Parathyroid adenoma (tissue), 2 donors: ENCODE measurements around the gene NPPA.

ENCODE experiments used
- H2AFZ ChIP-seq: fragments of 300-600 bp; sonication (generic); one replicate; pipeline ENCODE4 v1.7.0; 2017; ENCODE audit warnings: antibody characterized with exemption, mild to moderate bottlenecking
- H3K27ac ChIP-seq: fragments of 300-600 bp; sonication (generic); one replicate; pipeline ENCODE4 v1.7.0; 2017
- H3K27me3 ChIP-seq: fragments of 300-600 bp; sonication (generic); one replicate; pipeline ENCODE4 v1.7.0; 2017; ENCODE audit warnings: low read length; ENCODE audit not compliant: control insufficient read depth, insufficient read depth
- H3K36me3 ChIP-seq: fragments of 300-600 bp; sonication (generic); one replicate; pipeline ENCODE4 v1.7.0; 2017; ENCODE audit warnings: low read length; ENCODE audit not compliant: control insufficient read depth, insufficient read depth
- H3K4me1 ChIP-seq: fragments of 300-600 bp; sonication (generic); one replicate; pipeline ENCODE4 v1.7.0; 2017; ENCODE audit warnings: control low read depth
- H3K4me2 ChIP-seq: fragments of 300-600 bp; sonication (generic); one replicate; pipeline ENCODE4 v1.7.0; 2017; ENCODE audit warnings: low read length
- H3K4me3 ChIP-seq: fragments of 300-600 bp; sonication (generic); one replicate; pipeline ENCODE4 v1.7.0; 2017; ENCODE audit warnings: low read depth, low read length
- H3K79me2 ChIP-seq: fragments of 300-600 bp; sonication (generic); one replicate; pipeline ENCODE4 v1.7.0; 2017; ENCODE audit warnings: control low read depth
- H3K9ac ChIP-seq: fragments of 300-600 bp; sonication (generic); one replicate; pipeline ENCODE4 v1.7.0; 2017; ENCODE audit warnings: mild to moderate bottlenecking
- H3K9me3 ChIP-seq: fragments of 300-600 bp; sonication (generic); one replicate; pipeline ENCODE4 v1.7.0; 2017; ENCODE audit warnings: low read length; ENCODE audit not compliant: control insufficient read depth
- TF ChIP-seq, protein P1 (sequence below): fragments of 300-600 bp; sonication (generic); IDR thresholded peaks from one replicate; pipeline ENCODE4 v1.7.0; 2017; ENCODE audit warnings: antibody characterized with exemption, mild to moderate bottlenecking
- donor health status: primary hyperparathyroidism.

NPPA gene

DNA sequence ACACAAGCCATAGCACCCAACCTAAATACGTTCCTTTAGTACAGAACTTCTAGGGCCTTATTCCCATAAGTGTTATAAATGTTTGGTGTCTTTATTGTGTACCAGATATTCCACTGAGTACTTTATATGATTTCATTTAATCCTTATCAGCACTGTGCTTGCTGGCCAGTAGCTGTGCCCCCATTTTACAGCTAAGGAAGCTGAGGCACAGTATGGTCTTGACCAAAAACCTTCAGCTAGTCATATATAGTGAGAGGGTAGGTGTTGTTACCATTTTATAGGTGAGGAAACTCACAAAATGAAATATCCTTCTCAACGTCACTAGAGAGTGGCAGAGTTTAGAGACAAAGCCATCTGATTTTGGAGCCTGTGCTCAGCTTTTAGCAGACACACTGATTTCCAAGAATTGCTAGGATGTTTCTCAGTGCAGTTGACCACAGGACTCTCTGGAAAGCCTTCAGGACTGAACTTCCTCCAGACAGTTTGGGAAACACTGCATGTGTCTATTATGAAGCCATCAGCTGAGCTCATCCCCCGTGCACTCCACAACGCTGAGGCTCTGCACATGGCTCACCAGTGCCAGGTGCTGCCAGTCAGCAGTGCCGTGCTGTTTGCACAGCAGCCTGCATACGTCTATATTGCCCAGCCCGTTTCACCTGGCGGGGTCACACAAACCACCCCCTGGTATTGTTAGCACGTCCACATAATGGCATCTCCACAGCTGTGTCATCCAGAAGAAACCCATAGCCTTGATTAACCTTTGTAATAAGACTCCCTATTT is 15.4 kb downstream of the NPPA start:
- Histone ChIP-seq H3K9ac (no peak overlapping the region), H2AFZ (no peak overlapping the region), H3K36me3 (no peaks in the 10 kb centered on the region), H3K79me2 (no peaks in the 10 kb centered on the region), H3K4me1 (no peaks in the 10 kb centered on the region), H3K27me3 (no peaks in the 10 kb centered on the region), H3K4me2 (no peak overlapping the region), H3K27ac (no peak overlapping the region), H3K9me3 (no peaks in the 10 kb centered on the region), H3K4me3 (no peak overlapping the region)
- TF ChIP-seq, protein P1, sequence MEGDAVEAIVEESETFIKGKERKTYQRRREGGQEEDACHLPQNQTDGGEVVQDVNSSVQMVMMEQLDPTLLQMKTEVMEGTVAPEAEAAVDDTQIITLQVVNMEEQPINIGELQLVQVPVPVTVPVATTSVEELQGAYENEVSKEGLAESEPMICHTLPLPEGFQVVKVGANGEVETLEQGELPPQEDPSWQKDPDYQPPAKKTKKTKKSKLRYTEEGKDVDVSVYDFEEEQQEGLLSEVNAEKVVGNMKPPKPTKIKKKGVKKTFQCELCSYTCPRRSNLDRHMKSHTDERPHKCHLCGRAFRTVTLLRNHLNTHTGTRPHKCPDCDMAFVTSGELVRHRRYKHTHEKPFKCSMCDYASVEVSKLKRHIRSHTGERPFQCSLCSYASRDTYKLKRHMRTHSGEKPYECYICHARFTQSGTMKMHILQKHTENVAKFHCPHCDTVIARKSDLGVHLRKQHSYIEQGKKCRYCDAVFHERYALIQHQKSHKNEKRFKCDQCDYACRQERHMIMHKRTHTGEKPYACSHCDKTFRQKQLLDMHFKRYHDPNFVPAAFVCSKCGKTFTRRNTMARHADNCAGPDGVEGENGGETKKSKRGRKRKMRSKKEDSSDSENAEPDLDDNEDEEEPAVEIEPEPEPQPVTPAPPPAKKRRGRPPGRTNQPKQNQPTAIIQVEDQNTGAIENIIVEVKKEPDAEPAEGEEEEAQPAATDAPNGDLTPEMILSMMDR: no peak

GRCh38 chr1:11828511-11828910 is 19.1 kb downstream of the NPPA start:
- Histone ChIP-seq H3K9ac (no peak overlapping the region), H3K36me3 (no peaks in the 10 kb centered on the region), H3K4me2 (no peak overlapping the region), H3K9me3 (no peaks in the 10 kb centered on the region), H3K79me2 (no peaks in the 10 kb centered on the region), H3K27me3 (no peaks in the 10 kb centered on the region), H3K4me3 (no peak overlapping the region), H2AFZ (no peak overlapping the region), H3K4me1 (no peaks in the 10 kb centered on the region), H3K27ac (no peak overlapping the region)
- TF ChIP-seq, protein P1: no peak

DNA sequence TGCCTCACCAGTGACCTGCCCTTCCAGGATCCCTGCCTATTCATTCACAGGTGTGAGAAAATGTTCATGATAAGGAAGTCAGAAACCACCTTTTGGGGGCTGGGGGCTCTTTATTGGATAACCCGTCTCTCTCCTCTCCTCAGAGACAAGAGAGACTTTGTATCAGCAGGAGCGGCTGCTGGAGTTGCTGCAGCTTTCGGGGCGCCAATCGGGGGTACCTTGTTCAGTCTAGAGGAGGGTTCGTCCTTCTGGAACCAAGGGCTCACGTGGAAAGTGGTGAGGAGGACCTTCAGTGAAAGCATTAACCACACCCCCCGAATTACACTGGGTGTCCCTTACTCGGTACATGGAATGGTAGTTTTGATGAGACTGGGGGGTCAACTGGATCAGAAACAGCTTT is 20.6 kb downstream of the NPPA start:
- H3K27me3 ChIP-seq: no peaks in the 10 kb centered on the region

GRCh38 chr1:11825131-11825530 is 22.5 kb downstream of the NPPA start:
- Histone ChIP-seq H3K4me2 (no peak overlapping the region), H3K4me3 (no peak overlapping the region), H3K36me3 (no peaks in the 10 kb centered on the region), H3K27me3 (no peaks in the 10 kb centered on the region), H3K4me1 (no peaks in the 10 kb centered on the region), H3K27ac (no peak overlapping the region), H3K9me3 (no peaks in the 10 kb centered on the region), H3K79me2 (no peaks in the 10 kb centered on the region), H3K9ac (no peak overlapping the region), H2AFZ (no peak overlapping the region)
- TF ChIP-seq, protein P1: no peak

More for the DNA sequence above, 20.6 kb downstream of the NPPA start:
- Histone ChIP-seq H3K27ac (no peak overlapping the region), H3K9me3 (no peaks in the 10 kb centered on the region), H3K4me3 (no peak overlapping the region), H3K36me3 (no peaks in the 10 kb centered on the region), H3K4me1 (no peaks in the 10 kb centered on the region), H3K9ac (no peak overlapping the region), H3K79me2 (no peaks in the 10 kb centered on the region), H3K4me2 (no peak overlapping the region), H2AFZ (no peak overlapping the region)
- TF ChIP-seq, protein P1: no peak
